ENCODE results near the gene PEX11B. TPM values are rescaled to one million over a fixed set of nuclear protein-coding genes. Genes with fewer than 3 reads are reported as not detected.

PEX11B gene
- total RNA-seq, 4 donors from 2014 or later = 23.3 to 35.9 (median 30.2) TPM

DNA sequence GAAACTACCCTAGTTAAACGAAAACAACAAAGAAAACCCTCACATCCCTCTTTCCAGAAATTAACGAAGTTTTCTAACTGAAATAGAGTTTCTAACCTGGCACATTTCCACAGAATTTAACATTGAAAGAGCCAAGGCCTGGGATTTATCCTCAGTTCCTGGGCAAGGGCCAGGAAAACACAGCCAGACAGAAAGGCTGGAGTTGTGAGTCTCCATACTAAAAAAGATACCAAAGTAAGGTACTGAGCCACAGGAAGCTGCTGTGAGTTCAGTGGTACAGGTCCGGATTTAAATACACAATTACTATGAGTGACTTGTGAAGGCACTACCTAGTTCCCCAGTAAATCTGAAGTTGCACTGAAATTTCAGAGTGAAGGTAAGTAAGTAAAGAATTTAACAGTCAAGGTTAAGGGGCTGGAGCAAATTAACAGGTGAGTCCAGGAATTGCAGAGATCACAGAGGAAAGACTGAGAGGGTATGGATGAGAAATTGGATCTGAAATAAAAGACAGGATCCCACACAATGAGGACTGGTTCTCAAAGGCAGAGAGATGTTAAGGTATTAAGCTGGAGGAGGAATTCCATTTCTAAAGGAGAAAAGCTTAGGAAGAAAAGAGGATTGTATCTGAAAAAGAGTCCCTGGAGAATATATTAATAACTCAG is 38.4 kb upstream of the PEX11B start:
- Histone ChIP-seq H3K4me1 (peaks cover 71% of the 10 kb centered on the region), H3K27me3 (no peaks in the 10 kb centered on the region), H3K4me3 (peak overlapping the region; percentile 76), H3K9me3 (no peaks in the 10 kb centered on the region), H3K27ac (peak overlapping the region; percentile 91), H3K36me3 (no peaks in the 10 kb centered on the region)
- no peak for DNase-seq (ENCODE audit: low spot score in 2 of 2)
- TF ChIP-seq POLR2AphosphoS5 (IDR thresholded peaks at IDR 0.05) = no peak
- TF ChIP-seq POLR2A (IDR thresholded peaks at IDR 0.05) = no peak
- TF ChIP-seq, protein P1, sequence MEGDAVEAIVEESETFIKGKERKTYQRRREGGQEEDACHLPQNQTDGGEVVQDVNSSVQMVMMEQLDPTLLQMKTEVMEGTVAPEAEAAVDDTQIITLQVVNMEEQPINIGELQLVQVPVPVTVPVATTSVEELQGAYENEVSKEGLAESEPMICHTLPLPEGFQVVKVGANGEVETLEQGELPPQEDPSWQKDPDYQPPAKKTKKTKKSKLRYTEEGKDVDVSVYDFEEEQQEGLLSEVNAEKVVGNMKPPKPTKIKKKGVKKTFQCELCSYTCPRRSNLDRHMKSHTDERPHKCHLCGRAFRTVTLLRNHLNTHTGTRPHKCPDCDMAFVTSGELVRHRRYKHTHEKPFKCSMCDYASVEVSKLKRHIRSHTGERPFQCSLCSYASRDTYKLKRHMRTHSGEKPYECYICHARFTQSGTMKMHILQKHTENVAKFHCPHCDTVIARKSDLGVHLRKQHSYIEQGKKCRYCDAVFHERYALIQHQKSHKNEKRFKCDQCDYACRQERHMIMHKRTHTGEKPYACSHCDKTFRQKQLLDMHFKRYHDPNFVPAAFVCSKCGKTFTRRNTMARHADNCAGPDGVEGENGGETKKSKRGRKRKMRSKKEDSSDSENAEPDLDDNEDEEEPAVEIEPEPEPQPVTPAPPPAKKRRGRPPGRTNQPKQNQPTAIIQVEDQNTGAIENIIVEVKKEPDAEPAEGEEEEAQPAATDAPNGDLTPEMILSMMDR (IDR thresholded peaks at IDR 0.05) = no peak
- no peak for TF ChIP-seq EP300 (IDR thresholded peaks at IDR 0.05)
- WGBS = 3% methylated on average over 3 of the region's 3 CpGs

DNA sequence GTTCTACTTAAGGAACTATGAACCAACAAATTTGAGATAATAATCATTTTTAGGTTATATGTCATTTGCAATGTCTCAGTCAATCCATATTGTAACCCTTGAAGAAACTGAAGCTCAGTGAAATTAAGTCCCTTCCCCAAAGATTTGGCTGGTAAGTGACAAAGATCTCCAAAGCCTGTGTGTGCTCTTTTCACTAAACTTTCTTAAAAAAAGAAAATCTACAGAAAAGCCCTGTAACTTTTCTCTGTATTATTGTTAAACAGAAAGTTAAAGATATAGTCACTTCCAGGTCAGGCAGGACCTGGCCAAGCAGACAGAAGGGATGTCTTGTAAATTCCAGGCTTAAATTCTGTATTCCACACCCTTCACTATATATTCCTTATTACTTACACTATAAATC is 37.8 kb upstream of the PEX11B start:
- no peaks in the 10 kb centered on the region for H3K27me3 ChIP-seq
- peak overlapping the region; percentile 91 for H3K27ac ChIP-seq
- H3K4me3 ChIP-seq = peak overlapping the region; percentile 76
- TF ChIP-seq POLR2A (IDR thresholded peaks at IDR 0.05) = no peak
- TF ChIP-seq, protein P1 (IDR thresholded peaks at IDR 0.05) = no peak
- TF ChIP-seq POLR2AphosphoS5 (IDR thresholded peaks at IDR 0.05) = no peak
- TF ChIP-seq EP300 (IDR thresholded peaks at IDR 0.05) = no peak
- peaks cover 65% of the 10 kb centered on the region for H3K4me1 ChIP-seq
- H3K9me3 ChIP-seq = no peaks in the 10 kb centered on the region
- H3K36me3 ChIP-seq = no peaks in the 10 kb centered on the region
- no peak for DNase-seq (ENCODE audit: low spot score in 2 of 2)

DNA sequence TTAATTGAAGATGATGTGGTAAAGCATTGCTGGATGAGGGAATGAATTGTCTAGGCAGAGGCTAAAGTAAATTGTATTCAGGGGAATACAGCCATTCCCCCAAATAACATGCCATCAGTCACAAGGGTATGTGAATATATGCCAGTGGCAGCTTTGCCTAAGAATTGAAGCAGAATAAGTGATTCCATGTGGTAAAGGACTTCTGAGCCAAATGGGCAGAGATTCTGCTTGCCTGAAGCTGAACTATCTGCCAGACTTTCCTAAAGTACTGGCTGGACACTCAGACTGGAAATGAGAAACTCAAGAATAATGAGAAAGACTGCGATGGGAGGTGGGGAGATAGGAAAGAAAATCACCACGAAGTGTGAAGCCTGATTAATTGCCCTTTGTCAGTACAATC is 36.9 kb upstream of the PEX11B start:
- Histone ChIP-seq H3K4me1 (peaks cover 56% of the 10 kb centered on the region), H3K9me3 (no peaks in the 10 kb centered on the region), H3K4me3 (no peak overlapping the region), H3K36me3 (no peaks in the 10 kb centered on the region), H3K27ac (peak overlapping the region; percentile 40), H3K27me3 (no peaks in the 10 kb centered on the region)
- TF ChIP-seq POLR2A (IDR thresholded peaks at IDR 0.05) = no peak
- TF ChIP-seq POLR2AphosphoS5 (IDR thresholded peaks at IDR 0.05) = no peak
- TF ChIP-seq EP300 (IDR thresholded peaks at IDR 0.05) = no peak
- TF ChIP-seq, protein P1 (IDR thresholded peaks at IDR 0.05) = no peak
- 54% methylated on average over 2 of the region's 2 CpGs for whole genome bisulfite sequencing
- no peak for DNase-seq (ENCODE audit: low spot score in 2 of 2)

DNA sequence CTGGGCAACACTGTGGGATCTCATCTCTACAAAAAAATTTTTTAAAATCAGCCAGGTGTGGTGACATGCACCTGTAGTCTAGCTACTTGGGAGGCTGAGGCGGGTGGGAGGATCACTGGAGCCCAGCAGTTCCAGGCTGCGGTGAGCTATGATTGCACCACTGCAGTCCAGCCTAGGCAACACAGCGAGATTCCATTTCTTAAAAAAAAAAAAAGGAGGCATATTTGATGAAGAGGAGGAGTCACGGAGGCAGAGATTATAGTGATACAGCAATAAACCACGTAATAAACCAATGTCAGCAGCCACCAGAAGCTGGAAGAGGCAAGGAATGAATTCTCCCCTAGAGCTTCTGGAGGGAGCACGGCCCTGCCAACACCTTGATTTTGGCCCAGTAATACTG is 35.3 kb upstream of the PEX11B start:
- no peak overlapping the region for H3K4me3 ChIP-seq
- H3K27ac ChIP-seq = no peak overlapping the region

DNA sequence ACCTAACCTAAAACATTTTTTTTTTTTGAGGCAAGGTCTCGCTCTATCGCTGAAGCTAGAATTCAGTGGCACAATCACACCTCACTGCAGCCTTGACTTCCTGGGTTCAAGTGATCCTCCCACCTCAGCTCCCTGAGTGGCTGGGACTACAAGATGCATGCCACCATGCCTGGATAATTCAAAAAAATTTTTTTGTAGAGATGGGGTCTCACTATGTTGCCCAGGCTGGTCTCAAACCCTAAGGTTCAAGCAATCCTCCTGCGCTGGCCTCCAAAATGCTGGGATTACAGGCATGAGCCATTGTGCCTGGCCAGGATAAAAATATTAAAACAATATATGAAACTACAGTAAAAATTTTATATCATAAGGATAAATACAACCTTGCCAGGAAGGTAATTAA is 34.4 kb upstream of the PEX11B start:
- peaks cover 42% of the 10 kb centered on the region for H3K4me1 ChIP-seq
- H3K36me3 ChIP-seq = no peaks in the 10 kb centered on the region
- H3K27me3 ChIP-seq = no peaks in the 10 kb centered on the region
- H3K9me3 ChIP-seq = no peaks in the 10 kb centered on the region
- WGBS = 100% methylated on average over 3 of the region's 3 CpGs
- no peak overlapping the region for H3K4me3 ChIP-seq
- H3K27ac ChIP-seq = no peak overlapping the region
- TF ChIP-seq POLR2A (IDR thresholded peaks at IDR 0.05) (no peak), EP300 (IDR thresholded peaks at IDR 0.05) (no peak), POLR2AphosphoS5 (IDR thresholded peaks at IDR 0.05) (no peak)
- TF ChIP-seq, protein P1 (IDR thresholded peaks at IDR 0.05) = no peak
- no peak for DNase-seq (ENCODE audit: low spot score in 2 of 2)

More for the DNA sequence above, 35.3 kb upstream of the PEX11B start:
- DNase-seq (ENCODE audit: low spot score in 2 of 2) = no peak
- no peaks in the 10 kb centered on the region for H3K36me3 ChIP-seq
- no peak for TF ChIP-seq EP300 (IDR thresholded peaks at IDR 0.05)
- TF ChIP-seq POLR2A (IDR thresholded peaks at IDR 0.05) = no peak
- TF ChIP-seq, protein P1 (IDR thresholded peaks at IDR 0.05) = no peak
- no peak for TF ChIP-seq POLR2AphosphoS5 (IDR thresholded peaks at IDR 0.05)
- H3K27me3 ChIP-seq = no peaks in the 10 kb centered on the region
- 73% methylated on average over 6 of the region's 6 CpGs for WGBS
- peaks cover 49% of the 10 kb centered on the region for H3K4me1 ChIP-seq
- no peaks in the 10 kb centered on the region for H3K9me3 ChIP-seq
